Effector memory CD4-positive, alpha-beta T cell (primary cell): ENCODE measurements around the gene ROBO1.

Experiments
- DNase-seq, 3 donors: peaks; one replicate each; pipeline ENCODE4 v3.0.0-alpha.2; 2020
- H3K27ac ChIP-seq: 2 replicates; pipeline ENCODE4 v1.7.0; 2013; ENCODE audit warnings: mild to moderate bottlenecking, low read length, moderate library complexity; ENCODE audit not compliant: insufficient read depth, poor library complexity, severe bottlenecking
- H3K27me3 ChIP-seq: replicated peaks from 2 replicates; pipeline ENCODE4 v1.7.0; 2013; ENCODE audit warnings: mild to moderate bottlenecking, low read length; ENCODE audit not compliant: insufficient read depth, control insufficient read depth, poor library complexity, severe bottlenecking
- H3K36me3 ChIP-seq: 2 replicates; pipeline ENCODE4 v1.7.0; 2013; ENCODE audit warnings: mild to moderate bottlenecking, low read length, moderate library complexity; ENCODE audit not compliant: control insufficient read depth, insufficient read depth
- H3K4me1 ChIP-seq: 2 replicates; pipeline ENCODE4 v1.7.0; 2013; ENCODE audit warnings: low read length, mild to moderate bottlenecking; ENCODE audit not compliant: control insufficient read depth, insufficient read depth, poor library complexity, severe bottlenecking
- H3K4me3 ChIP-seq: 2 replicates; pipeline ENCODE4 v1.7.0; 2013; ENCODE audit warnings: low read length, low read depth, mild to moderate bottlenecking; ENCODE audit not compliant: insufficient read depth, poor library complexity, severe bottlenecking
- H3K9me3 ChIP-seq: 2 replicates; pipeline ENCODE4 v1.7.0; 2013; ENCODE audit warnings: mild to moderate bottlenecking, low read length, moderate library complexity; ENCODE audit not compliant: control insufficient read depth

ROBO1 gene

GRCh38 chr3:79767194-79767904, 449 bp downstream of the ROBO1 start:
- Histone ChIP-seq H3K9me3 (peaks cover 7% of the 10 kb centered on the region), H3K4me3 (no peak overlapping the region), H3K36me3 (no peaks in the 10 kb centered on the region), H3K4me1 (no peaks in the 10 kb centered on the region), H3K27ac (no peak overlapping the region), H3K27me3 (no peaks in the 10 kb centered on the region)
- DNase-seq = no peak

- H3K27me3 ChIP-seq = no peaks in the 10 kb centered on the region
- H3K27ac ChIP-seq = no peak overlapping the region
- H3K36me3 ChIP-seq = no peaks in the 10 kb centered on the region
- no peaks in the 10 kb centered on the region for H3K4me1 ChIP-seq
- H3K9me3 ChIP-seq = peaks cover 2% of the 10 kb centered on the region
- DNase-seq = no peak
- H3K4me3 ChIP-seq = no peak overlapping the region
These were observed 1.2 kb downstream of the ROBO1 start for GRCh38 chr3:79766496-79767193.

- Histone ChIP-seq H3K4me3 (no peak overlapping the region), H3K27me3 (no peaks in the 10 kb centered on the region), H3K9me3 (no peaks in the 10 kb centered on the region), H3K36me3 (no peaks in the 10 kb centered on the region), H3K4me1 (no peaks in the 10 kb centered on the region), H3K27ac (no peak overlapping the region)
- DNase-seq = no peak
These were observed 1.9 kb downstream of the ROBO1 start for GRCh38 chr3:79765911-79766310.

- no peaks in the 10 kb centered on the region for H3K9me3 ChIP-seq
- no peaks in the 10 kb centered on the region for H3K4me1 ChIP-seq
- no peaks in the 10 kb centered on the region for H3K27me3 ChIP-seq
- H3K36me3 ChIP-seq = no peaks in the 10 kb centered on the region
- no peak overlapping the region for H3K27ac ChIP-seq
- DNase-seq = no peak
- H3K4me3 ChIP-seq = no peak overlapping the region
These were observed 6.4 kb downstream of the ROBO1 start for GRCh38 chr3:79761441-79761840.

GRCh38 chr3:79751703-79752102, 16.1 kb downstream of the ROBO1 start:
- Histone ChIP-seq H3K36me3 (no peaks in the 10 kb centered on the region), H3K27me3 (no peaks in the 10 kb centered on the region), H3K9me3 (no peaks in the 10 kb centered on the region), H3K4me1 (no peaks in the 10 kb centered on the region), H3K27ac (no peak overlapping the region), H3K4me3 (no peak overlapping the region)
- no peak for DNase-seq

- H3K4me3 ChIP-seq = no peak overlapping the region
These were observed 30.3 kb downstream of the ROBO1 start for GRCh38 chr3:79737530-79737929.

GRCh38 chr3:79729096-79729495, 38.7 kb downstream of the ROBO1 start:
- DNase-seq = no peak
- no peak overlapping the region for H3K4me3 ChIP-seq
- H3K27me3 ChIP-seq = no peaks in the 10 kb centered on the region
- H3K36me3 ChIP-seq = no peaks in the 10 kb centered on the region
- no peak overlapping the region for H3K27ac ChIP-seq
- H3K9me3 ChIP-seq = no peaks in the 10 kb centered on the region
- H3K4me1 ChIP-seq = no peaks in the 10 kb centered on the region

More at GRCh38 chr3:79737530-79737929, 30.3 kb downstream of the ROBO1 start:
- Histone ChIP-seq H3K36me3 (no peaks in the 10 kb centered on the region), H3K9me3 (no peaks in the 10 kb centered on the region), H3K27ac (no peak overlapping the region), H3K4me1 (no peaks in the 10 kb centered on the region), H3K27me3 (no peaks in the 10 kb centered on the region)
- no peak for DNase-seq

- no peaks in the 10 kb centered on the region for H3K9me3 ChIP-seq
- DNase-seq = no peak
- H3K4me1 ChIP-seq = no peaks in the 10 kb centered on the region
- H3K36me3 ChIP-seq = no peaks in the 10 kb centered on the region
- no peak overlapping the region for H3K4me3 ChIP-seq
- H3K27me3 ChIP-seq = no peaks in the 10 kb centered on the region
- H3K27ac ChIP-seq = no peak overlapping the region
These were observed 41.0 kb downstream of the ROBO1 start for GRCh38 chr3:79726786-79727185.

GRCh38 chr3:79724206-79724605, 43.6 kb downstream of the ROBO1 start:
- no peaks in the 10 kb centered on the region for H3K36me3 ChIP-seq
- H3K27me3 ChIP-seq = no peaks in the 10 kb centered on the region
- no peak overlapping the region for H3K27ac ChIP-seq
- no peaks in the 10 kb centered on the region for H3K9me3 ChIP-seq
- no peak overlapping the region for H3K4me3 ChIP-seq
- no peak for DNase-seq
- H3K4me1 ChIP-seq = no peaks in the 10 kb centered on the region

- H3K9me3 ChIP-seq = no peaks in the 10 kb centered on the region
- no peak overlapping the region for H3K4me3 ChIP-seq
- no peaks in the 10 kb centered on the region for H3K36me3 ChIP-seq
- H3K27me3 ChIP-seq = no peaks in the 10 kb centered on the region
- H3K27ac ChIP-seq = no peak overlapping the region
- no peaks in the 10 kb centered on the region for H3K4me1 ChIP-seq
- no peak for DNase-seq
These were observed 77.7 kb downstream of the ROBO1 start for GRCh38 chr3:79690072-79690471.
